Fibroblast of lung (primary cell): ENCODE measurements around the gene ADCY3. TPM values are rescaled to one million over a fixed set of nuclear protein-coding genes. Genes with fewer than 3 reads are reported as not detected.
"Not testable (repeated sequence)": the region's sequence is repeated elsewhere in the genome, so short reads cannot be mapped to it uniquely, and the experiment has no call there.

Experiments
- DNase-seq, 2 donors: peaks; one replicate each; pipeline versions ENCODE4 v3.0.0 to v3.0.0-alpha.2; 2010; ENCODE audit warnings: low read depth in 2 of 2
- H2AFZ ChIP-seq: 2 replicates; pipeline ENCODE4 v1.5.1; 2012; ENCODE audit warnings: low read length, control low read depth, inconsistent platforms
- H3K27ac ChIP-seq: 2 replicates; pipeline ENCODE4 v1.5.1; 2011; ENCODE audit warnings: low read length, control low read depth; ENCODE audit not compliant: insufficient read depth
- H3K27me3 ChIP-seq: 2 replicates; pipeline ENCODE4 v1.5.1; 2011; ENCODE audit warnings: mild to moderate bottlenecking, low read length; ENCODE audit not compliant: control insufficient read depth, insufficient read depth
- H3K36me3 ChIP-seq: 2 replicates; pipeline ENCODE4 v1.5.1; 2011; ENCODE audit warnings: low read length; ENCODE audit not compliant: control insufficient read depth, insufficient read depth
- H3K4me1 ChIP-seq: 2 replicates; pipeline ENCODE4 v1.5.1; 2011; ENCODE audit warnings: low read length; ENCODE audit not compliant: control insufficient read depth, insufficient read depth; ENCODE audit errors: extremely low read depth
- H3K4me2 ChIP-seq: 2 replicates; pipeline ENCODE4 v1.5.1; 2011; ENCODE audit warnings: low read length, control low read depth; ENCODE audit not compliant: insufficient read depth; ENCODE audit errors: extremely low read depth
- H3K4me3 ChIP-seq, 4 experiments: fragments of 200-600 bp in 1 of 4; sonication (generic) in 1 of 4; replicated peaks in 1 of 4; 2 replicates each; pipeline ENCODE4 v1.5.1; 2011 to 2016; ENCODE audit warnings: low read length in 4 of 4, low read depth in 3 of 4, mild to moderate bottlenecking in 3 of 4, control low read depth in 2 of 4, inconsistent platforms in 1 of 4, mixed read lengths in 1 of 4; ENCODE audit not compliant: insufficient read depth in 1 of 4; ENCODE audit errors: control extremely low read depth in 1 of 4
- H3K79me2 ChIP-seq: 2 replicates; pipeline ENCODE4 v1.5.1; 2012; ENCODE audit warnings: mild to moderate bottlenecking, low read length, inconsistent platforms; ENCODE audit not compliant: control insufficient read depth, insufficient read depth
- H3K9ac ChIP-seq: 2 replicates; pipeline ENCODE4 v1.5.1; 2011; ENCODE audit warnings: mild to moderate bottlenecking, low read length, control low read depth; ENCODE audit not compliant: insufficient read depth
- H3K9me3 ChIP-seq: 2 replicates; pipeline ENCODE4 v1.5.1; 2012; ENCODE audit warnings: low read depth, low read length; ENCODE audit not compliant: control insufficient read depth, insufficient read depth
- H4K20me1 ChIP-seq: 2 replicates; pipeline ENCODE4 v1.5.1; 2011; ENCODE audit warnings: low read length; ENCODE audit not compliant: control insufficient read depth, insufficient read depth; ENCODE audit errors: extremely low read depth
- EZH2 ChIP-seq: IDR thresholded peaks from 2 replicates; pipeline ENCODE4 v1.5.1; 2012; ENCODE audit warnings: low read length, control low read depth, mild to moderate bottlenecking; ENCODE audit errors: missing control alignments
- polyA plus RNA-seq, 2 donors: library from polyadenylated mRNA; depleted of rRNA in 1 of 2; stranded (reverse) in 1 of 2; unstranded in 1 of 2; fragments of >200 nt; gene quantifications; 2 replicates each; pipeline ENCODE4 v1.2.1, GENCODE V29; 2011 to 2012; ENCODE audit warnings: missing spikeins in 1 of 2
- total RNA-seq: library from RNA; depleted of rRNA; stranded (reverse); fragments of >200 nt; gene quantifications from 2 replicates; pipeline ENCODE4 v1.2.1, GENCODE V29; 2014
- TF ChIP-seq, protein P1 (sequence below), 2 donors: IDR thresholded peaks in 1 of 2; conservative IDR thresholded peaks in 1 of 2; 1 replicate in 1 of 2; 2 replicates in 1 of 2; pipeline ENCODE4 v1.5.1; 2011 to 2012; ENCODE audit warnings: low read length in 2 of 2, control low read depth in 1 of 2, inconsistent platforms in 1 of 2, low read depth in 1 of 2, mild to moderate bottlenecking in 1 of 2

ADCY3 gene
- total and polyA plus RNA-seq, 2 donors (not counting 1 experiment from before 2014, with no cell fraction given): 33.0 to 90.2 TPM

DNA sequence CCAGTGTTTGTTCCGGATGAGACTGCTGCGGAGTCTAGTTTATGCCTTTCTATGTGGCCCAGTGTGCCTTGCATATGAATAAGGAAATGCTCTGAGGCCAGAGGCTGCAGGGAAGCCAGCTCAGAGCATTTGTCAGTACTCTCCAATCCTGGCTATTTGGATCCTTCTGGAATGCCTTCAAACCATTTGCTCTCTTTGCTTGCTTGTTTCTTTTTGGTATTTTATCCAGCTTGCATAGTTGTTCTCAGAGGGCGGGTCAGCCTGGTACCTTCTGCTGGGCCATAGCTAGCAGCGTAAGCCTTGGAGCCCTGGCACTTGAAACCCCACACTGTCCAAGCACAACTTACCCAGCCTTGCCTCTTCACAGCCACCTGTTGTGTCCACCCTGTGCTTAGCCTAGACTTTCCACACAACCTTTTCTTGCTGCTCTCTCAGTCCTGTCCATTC is 106.3 kb downstream of the ADCY3 start:
- Histone ChIP-seq H3K4me2 (no peak overlapping the region), H3K4me1 (peaks cover 11% of the 10 kb centered on the region), H3K36me3 (peaks cover 2% of the 10 kb centered on the region), H3K9ac (no peak overlapping the region), H4K20me1 (no peaks in the 10 kb centered on the region), H3K4me3 (no peak overlapping the region), H2AFZ (no peak overlapping the region), H3K79me2 (peaks cover 53% of the 10 kb centered on the region), H3K9me3 (no peaks in the 10 kb centered on the region), H3K27me3 (no peaks in the 10 kb centered on the region), H3K27ac (no peak overlapping the region)
- TF ChIP-seq EZH2: no peak
- TF ChIP-seq, protein P1, sequence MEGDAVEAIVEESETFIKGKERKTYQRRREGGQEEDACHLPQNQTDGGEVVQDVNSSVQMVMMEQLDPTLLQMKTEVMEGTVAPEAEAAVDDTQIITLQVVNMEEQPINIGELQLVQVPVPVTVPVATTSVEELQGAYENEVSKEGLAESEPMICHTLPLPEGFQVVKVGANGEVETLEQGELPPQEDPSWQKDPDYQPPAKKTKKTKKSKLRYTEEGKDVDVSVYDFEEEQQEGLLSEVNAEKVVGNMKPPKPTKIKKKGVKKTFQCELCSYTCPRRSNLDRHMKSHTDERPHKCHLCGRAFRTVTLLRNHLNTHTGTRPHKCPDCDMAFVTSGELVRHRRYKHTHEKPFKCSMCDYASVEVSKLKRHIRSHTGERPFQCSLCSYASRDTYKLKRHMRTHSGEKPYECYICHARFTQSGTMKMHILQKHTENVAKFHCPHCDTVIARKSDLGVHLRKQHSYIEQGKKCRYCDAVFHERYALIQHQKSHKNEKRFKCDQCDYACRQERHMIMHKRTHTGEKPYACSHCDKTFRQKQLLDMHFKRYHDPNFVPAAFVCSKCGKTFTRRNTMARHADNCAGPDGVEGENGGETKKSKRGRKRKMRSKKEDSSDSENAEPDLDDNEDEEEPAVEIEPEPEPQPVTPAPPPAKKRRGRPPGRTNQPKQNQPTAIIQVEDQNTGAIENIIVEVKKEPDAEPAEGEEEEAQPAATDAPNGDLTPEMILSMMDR (conservative IDR thresholded peaks at IDR 0.05 in 1 of 2, IDR thresholded peaks at IDR 0.05 in 1 of 2; ENCODE audit: low read depth in 1 of 2, low read length in 2 of 2): no peak
- no peak for DNase-seq

DNA sequence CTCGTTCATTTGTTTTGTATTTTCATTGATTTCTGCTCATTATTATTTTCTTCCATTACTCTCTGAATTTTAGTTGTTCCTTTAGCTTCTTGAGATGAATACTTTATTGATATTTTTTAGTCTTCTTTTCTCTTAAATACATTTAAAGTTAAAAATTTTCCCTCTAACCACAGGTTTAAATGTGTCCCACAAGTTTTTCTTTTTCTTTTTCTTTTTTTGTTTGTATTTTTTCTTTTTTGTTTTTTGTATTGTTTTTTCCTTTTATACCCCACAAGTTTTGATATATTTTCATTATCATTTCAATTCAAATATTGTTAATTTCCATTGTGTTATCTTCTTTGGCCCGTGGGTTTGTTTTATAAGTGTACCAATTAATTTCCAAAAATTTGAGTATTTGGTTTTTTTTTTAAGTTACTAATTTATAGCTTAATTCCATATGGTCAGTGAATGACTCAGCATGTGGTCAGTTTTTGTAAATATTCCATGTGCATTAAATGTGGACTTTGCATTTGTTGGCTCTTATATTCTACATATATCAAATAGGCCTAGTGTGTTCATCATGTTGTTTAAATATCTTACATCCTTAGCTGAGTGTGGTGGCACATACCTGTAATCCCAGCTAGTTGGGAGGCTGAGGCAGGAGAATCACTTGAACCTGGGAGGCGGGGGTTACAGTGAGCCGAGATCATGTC is 110.6 kb downstream of the ADCY3 start:
- Histone ChIP-seq H3K27me3 (no peaks in the 10 kb centered on the region), H3K9ac (no peak overlapping the region), H3K9me3 (no peaks in the 10 kb centered on the region), H3K4me1 (peaks cover 8% of the 10 kb centered on the region), H2AFZ (peak overlapping the region; percentile 23), H3K36me3 (no peaks in the 10 kb centered on the region), H4K20me1 (no peaks in the 10 kb centered on the region), H3K79me2 (peaks cover 76% of the 10 kb centered on the region), H3K27ac (peak overlapping the region; percentile 47), H3K4me3 (peak overlapping the region in 1 of 4 experiments; percentile 19), H3K4me2 (peak overlapping the region; percentile 71)
- TF ChIP-seq EZH2: no peak
- TF ChIP-seq, protein P1 (conservative IDR thresholded peaks at IDR 0.05 in 1 of 2, IDR thresholded peaks at IDR 0.05 in 1 of 2; ENCODE audit: low read depth in 1 of 2, low read length in 2 of 2): no peak
- peak in 1 of 2 donors; percentile 69 for DNase-seq

DNA sequence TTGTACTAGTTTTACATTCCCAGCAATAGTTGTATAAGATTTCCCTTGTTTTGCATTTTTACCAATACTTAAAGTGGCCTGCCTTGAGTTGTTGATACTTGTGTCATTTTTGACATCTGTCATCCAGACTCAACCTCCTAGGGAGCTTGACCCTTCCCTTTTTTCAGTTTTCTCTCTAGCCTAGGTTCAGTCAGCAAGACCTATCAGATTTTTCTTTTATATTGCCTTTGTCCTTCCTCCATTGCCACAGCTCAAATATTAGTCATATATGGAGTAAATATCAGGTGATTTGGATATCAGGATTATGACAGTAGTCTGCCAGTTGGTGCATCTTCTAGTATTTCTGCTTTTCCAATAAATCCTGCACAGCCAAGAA is 113.4 kb downstream of the ADCY3 start:
- Histone ChIP-seq H3K4me1 (peaks cover 8% of the 10 kb centered on the region), H3K79me2 (peaks cover 51% of the 10 kb centered on the region), H3K9ac (no peak overlapping the region), H3K36me3 (no peaks in the 10 kb centered on the region), H2AFZ (no peak overlapping the region), H3K4me3 (no peak overlapping the region), H3K27ac (no peak overlapping the region), H3K4me2 (no peak overlapping the region), H4K20me1 (no peaks in the 10 kb centered on the region), H3K9me3 (no peaks in the 10 kb centered on the region), H3K27me3 (no peaks in the 10 kb centered on the region)
- TF ChIP-seq, protein P1 (conservative IDR thresholded peaks at IDR 0.05 in 1 of 2, IDR thresholded peaks at IDR 0.05 in 1 of 2; ENCODE audit: low read depth in 1 of 2, low read length in 2 of 2): no peak
- no peak for TF ChIP-seq EZH2
- DNase-seq: no peak

DNA sequence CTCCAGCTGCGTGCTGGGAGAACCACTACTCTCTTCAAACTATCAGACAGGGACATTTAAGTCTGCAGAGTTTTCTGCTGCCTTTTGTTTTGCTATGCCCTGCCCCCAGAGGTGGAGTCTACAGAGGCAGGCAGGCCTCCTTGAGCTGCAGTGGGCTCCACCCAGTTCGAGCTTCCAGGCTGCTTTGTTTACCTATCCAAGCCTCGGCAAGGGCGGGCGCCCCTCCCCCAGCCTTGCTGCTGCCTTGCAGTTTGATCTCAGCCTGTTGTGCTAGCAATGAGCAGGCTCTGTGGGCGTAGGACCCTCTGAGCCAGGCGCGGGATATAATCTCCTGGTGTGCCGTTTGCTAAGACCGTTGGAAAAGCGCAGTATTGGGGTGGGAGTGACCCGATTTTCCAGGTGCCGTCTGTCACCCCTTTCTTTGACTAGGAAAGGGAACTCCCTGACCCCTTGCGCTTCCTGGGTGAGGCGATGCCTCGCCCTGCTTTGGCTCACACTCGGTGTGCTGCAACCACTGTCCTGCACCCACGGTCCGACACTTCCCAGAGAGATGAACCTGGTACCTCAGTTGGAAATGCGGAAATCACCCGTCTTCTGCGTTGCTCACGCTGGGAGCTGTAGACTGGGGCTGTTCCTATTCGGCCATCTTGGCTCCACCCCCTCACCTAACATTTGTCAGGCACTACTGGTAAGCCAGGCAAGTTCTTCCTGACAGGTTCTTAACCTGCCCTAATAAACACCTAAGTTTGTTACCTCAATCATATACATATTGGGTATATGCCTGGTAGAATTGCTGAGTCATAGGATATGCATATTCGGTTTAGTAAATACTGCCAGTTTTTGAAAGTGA is 114.0 kb downstream of the ADCY3 start:
- not testable (repeated sequence) for H3K9me3 ChIP-seq, H2AFZ ChIP-seq, H3K27me3 ChIP-seq, H3K36me3 ChIP-seq, H3K4me1 ChIP-seq, H4K20me1 ChIP-seq, H3K4me2 ChIP-seq, H3K9ac ChIP-seq, H3K27ac ChIP-seq, H3K4me3 ChIP-seq, DNase-seq
- H3K79me2 ChIP-seq: peaks cover 50% of the 10 kb centered on the region
